ENCODE results near the gene ZNF653.

Gene ZNF653

DNA sequence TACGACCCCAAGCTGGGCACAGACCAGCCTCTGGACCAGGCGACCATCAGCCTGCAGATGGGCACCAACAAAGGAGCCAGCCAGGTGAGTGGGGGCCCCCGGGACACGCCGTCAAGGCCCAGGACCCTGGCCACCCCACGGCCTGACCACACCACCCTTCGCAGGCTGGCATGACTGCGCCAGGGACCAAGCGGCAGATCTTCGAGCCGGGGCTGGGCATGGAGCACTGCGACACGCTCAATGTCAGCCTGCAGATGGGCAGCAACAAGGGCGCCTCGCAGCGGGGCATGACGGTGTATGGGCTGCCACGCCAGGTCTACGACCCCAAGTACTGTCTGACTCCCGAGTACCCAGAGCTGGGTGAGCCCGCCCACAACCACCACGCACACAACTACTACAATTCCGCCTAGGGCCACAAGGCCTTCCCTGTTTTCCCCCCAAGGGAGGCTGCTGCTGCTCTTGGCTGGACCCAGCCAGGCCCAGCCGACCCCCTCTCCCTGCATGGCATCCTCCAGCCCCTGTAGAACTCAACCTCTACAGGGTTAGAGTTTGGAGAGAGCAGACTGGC, 43.8 kb upstream of the ZNF653 start:
- no peak for DNase-seq (ENCODE audit: low read depth)
- H3K4me3 ChIP-seq (ENCODE audit: control insufficient read depth, low read depth, low read length), result no peak overlapping the region
- TF ChIP-seq, protein P1, sequence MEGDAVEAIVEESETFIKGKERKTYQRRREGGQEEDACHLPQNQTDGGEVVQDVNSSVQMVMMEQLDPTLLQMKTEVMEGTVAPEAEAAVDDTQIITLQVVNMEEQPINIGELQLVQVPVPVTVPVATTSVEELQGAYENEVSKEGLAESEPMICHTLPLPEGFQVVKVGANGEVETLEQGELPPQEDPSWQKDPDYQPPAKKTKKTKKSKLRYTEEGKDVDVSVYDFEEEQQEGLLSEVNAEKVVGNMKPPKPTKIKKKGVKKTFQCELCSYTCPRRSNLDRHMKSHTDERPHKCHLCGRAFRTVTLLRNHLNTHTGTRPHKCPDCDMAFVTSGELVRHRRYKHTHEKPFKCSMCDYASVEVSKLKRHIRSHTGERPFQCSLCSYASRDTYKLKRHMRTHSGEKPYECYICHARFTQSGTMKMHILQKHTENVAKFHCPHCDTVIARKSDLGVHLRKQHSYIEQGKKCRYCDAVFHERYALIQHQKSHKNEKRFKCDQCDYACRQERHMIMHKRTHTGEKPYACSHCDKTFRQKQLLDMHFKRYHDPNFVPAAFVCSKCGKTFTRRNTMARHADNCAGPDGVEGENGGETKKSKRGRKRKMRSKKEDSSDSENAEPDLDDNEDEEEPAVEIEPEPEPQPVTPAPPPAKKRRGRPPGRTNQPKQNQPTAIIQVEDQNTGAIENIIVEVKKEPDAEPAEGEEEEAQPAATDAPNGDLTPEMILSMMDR (IDR thresholded peaks at IDR 0.05; ENCODE audit: control insufficient read depth, insufficient read depth, low read depth, low read length, missing control alignments), result no peak

DNA sequence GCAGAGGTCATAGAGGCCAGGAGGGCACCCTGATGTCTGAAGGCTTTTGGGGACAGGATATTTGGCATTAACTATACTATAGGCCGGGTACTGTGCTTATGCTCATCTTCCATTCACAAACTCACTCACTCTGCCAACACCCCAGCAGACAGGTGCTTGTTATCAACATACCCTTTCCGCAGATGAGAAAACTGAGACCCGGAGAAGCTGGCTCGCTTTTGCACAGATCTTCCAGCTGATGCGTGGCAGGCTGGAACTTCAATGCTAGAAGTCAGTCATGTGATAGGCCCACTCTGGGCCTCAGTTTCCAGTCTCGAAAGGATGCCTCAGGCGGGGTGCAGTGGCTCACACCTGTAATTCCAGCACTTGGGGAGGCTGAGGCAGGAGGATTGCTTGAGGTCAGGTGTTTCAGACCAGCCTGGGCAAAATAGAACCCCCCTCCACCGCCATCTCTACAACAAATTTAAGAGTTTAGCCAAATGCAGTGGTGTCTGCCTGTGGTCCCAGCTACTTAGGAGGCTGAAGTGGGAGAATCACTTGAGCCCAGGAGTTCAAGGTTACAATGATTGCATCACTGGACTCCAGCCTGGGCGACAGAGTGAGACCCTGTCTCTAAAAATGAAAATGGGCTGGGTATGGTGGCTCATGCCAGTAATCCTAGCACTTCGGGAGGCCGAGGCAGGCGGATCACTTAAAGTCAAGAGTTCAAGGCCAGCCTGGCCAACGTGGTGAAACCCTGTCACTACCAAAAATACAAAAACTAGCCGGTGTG, 42.5 kb upstream of the ZNF653 start:
- no peak overlapping the region for H3K4me3 ChIP-seq (ENCODE audit: control insufficient read depth, low read depth, low read length)
- DNase-seq (ENCODE audit: low read depth), result no peak
- TF ChIP-seq, protein P1 (IDR thresholded peaks at IDR 0.05; ENCODE audit: control insufficient read depth, insufficient read depth, low read depth, low read length, missing control alignments), result no peak

DNA sequence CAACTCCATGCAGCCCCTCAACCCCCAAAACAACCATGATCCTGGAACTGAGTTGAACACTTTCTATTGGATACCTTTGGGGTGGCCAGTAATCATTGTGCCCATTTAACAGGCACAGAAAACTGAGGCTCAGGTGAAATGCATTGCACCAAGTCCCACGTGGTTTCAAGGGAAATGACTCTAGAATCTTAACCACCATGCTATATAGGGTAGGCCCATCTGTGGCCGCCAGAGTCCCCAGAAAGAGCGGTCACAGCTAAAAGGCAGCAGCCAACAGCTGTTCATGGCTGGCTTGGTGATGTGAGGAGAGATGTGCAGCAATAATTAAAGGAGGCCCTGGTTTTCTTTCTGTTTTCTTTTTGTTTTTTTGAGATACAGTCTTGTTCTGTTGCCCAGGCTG, 35.6 kb upstream of the ZNF653 start:
- no peak overlapping the region for H3K4me3 ChIP-seq (ENCODE audit: control insufficient read depth, low read depth, low read length)
- TF ChIP-seq, protein P1 (IDR thresholded peaks at IDR 0.05; ENCODE audit: control insufficient read depth, insufficient read depth, low read depth, low read length, missing control alignments), result no peak
- DNase-seq (ENCODE audit: low read depth), result no peak

DNA sequence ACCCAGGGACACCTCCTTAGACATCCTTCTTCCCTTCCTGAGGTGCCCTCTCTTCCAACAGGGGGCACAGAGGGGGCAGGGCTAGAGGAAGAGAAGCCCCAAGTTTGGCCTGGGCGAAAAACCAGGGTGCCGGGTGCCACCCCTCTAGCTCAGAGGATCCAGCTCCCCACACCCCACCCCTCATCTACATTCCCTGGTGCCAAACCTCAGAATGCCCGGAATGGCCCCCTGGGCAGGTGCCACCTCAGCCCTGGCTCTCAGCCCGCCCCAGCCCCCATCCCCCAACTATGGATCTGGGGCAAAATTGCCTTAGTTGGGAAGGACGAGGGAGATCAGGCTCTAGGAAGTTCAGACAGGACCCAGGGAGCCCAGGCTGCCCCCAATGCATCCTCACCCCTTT, 35.0 kb upstream of the ZNF653 start:
- DNase-seq (ENCODE audit: low read depth), result no peak
- TF ChIP-seq, protein P1 (IDR thresholded peaks at IDR 0.05; ENCODE audit: control insufficient read depth, insufficient read depth, low read depth, low read length, missing control alignments), result no peak
- no peak overlapping the region for H3K4me3 ChIP-seq (ENCODE audit: control insufficient read depth, low read depth, low read length)

DNA sequence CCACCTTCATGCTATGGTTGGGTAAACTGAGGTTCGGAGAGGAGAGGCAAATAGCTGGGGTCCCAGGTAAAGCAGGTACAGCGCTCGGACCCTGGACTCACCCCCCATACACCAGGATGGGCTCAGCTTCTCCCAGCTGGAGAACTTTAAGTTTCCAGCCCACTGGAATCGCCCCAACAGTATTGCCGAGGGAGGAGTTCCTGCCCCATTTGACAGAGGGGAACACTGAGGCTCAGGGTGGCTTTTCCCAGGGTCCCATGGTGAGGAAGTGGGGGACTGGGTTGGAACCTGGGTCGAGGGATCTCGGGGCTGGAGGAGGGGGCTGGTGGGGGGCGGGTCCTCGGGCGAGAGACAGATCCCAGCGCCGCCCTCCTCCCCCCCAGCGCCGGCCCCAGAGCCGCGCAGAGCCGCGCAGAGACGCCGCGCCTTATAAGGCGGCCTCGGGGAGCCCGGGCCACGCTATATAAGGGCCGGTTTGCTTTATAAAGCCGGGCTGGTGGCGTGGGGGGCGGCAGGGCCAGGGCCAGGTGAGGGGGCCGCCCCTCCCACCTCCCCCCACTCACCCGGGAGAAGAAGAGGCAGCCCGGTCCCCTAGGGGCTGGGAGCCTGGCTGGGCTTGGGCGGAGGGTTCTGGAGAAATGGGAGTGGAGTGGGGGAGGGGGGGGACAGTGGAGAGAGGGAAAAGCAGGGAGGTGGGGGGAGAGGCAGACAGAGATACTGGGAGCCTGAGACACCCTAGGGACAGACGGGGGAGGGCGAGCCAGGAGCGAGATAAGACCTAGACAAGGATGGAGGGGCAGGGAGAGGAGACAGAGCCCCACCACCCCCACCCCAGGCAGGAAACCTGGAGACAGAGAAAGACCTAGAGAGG, 34.1 kb upstream of the ZNF653 start:
- H3K4me3 ChIP-seq (ENCODE audit: control insufficient read depth, low read depth, low read length), result peak overlapping the region; percentile 22
- TF ChIP-seq, protein P1 (IDR thresholded peaks at IDR 0.05; ENCODE audit: control insufficient read depth, insufficient read depth, low read depth, low read length, missing control alignments), result no peak

DNA sequence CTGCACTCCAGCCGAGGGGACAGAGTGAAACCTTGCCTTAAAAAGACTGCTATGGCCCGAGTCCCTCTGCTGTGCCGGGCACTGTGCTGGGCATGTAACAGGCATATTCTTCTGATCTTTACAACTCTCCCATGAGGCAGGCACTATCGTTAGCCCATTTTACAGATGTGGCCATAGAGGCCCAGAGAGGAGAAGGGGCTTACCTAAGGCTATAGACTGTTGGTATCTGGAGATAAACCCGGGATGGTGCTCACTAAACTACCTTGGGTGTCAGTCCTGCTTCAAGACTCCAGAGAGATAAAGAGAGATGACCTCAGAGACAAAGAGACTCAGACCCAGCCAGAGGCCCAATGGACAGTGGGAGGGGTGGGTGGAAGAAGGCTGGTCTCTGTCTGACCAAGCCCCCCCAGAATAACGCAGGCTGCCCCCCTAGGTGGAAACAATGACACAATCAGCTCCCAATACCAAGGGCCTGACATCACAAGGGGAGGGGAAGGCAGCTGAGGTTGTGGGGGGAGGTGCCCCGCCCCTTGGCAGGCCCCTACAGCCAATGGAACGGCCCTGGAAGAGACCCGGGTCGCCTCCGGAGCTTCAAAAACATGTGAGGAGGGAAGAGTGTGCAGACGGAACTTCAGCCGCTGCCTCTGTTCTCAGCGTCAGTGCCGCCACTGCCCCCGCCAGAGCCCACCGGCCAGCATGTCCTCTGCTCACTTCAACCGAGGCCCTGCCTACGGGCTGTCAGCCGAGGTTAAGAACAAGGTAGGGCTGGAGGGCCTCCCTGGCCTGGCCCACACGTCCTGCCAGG, 32.8 kb upstream of the ZNF653 start, which contains the start of gene CNN1:
Gene CNN1, plus strand, starts transcription at position 620 of the 805 bp plus-strand sequence. Its CDS starts 77 bp downstream, at position 697.
- TF ChIP-seq, protein P1 (IDR thresholded peaks at IDR 0.05; ENCODE audit: control insufficient read depth, insufficient read depth, low read depth, low read length, missing control alignments), result no peak
- DNase-seq (ENCODE audit: low read depth), result no peak
- H3K4me3 ChIP-seq (ENCODE audit: control insufficient read depth, low read depth, low read length), result no peak within 1 kb of the TSS; the same call in 1 of the 2 replicates

More for the DNA sequence above, 34.1 kb upstream of the ZNF653 start:
- no peak for DNase-seq (ENCODE audit: low read depth)
